Body of pancreas (tissue), 4 donors: ENCODE results near the gene GOLGA6L10.
"Not testable (repeated sequence)": the region's sequence is repeated elsewhere in the genome, so short reads cannot be mapped to it uniquely, and the experiment has no call there.

Source experiments
- CTCF ChIP-seq, 7 experiments: fragments of 450-650 bp in 4 of 7; fragments of 200-600 bp in 3 of 7; sonication (generic) in 3 of 7; IDR thresholded peaks; one replicate each; pipeline ENCODE4 v1.5.1; 2016 to 2019; ENCODE audit warnings: antibody characterized with exemption in 7 of 7
- POLR2A ChIP-seq, 3 donors: fragments of 450-650 bp; IDR thresholded peaks; one replicate each; pipeline ENCODE4 v1.6.1; 2016; ENCODE audit warnings: antibody characterized with exemption in 3 of 3, mild to moderate bottlenecking in 2 of 3

GRCh38 chr15:82395788-82396187 is 46.5 kb upstream of the GOLGA6L10 start:
- TF ChIP-seq POLR2A, CTCF (IDR thresholded peaks at IDR 0.05): not testable (repeated sequence)
